ENCODE results near the gene WHRN. TPM values are rescaled to one million over a fixed set of nuclear protein-coding genes. Genes with fewer than 3 reads are reported as not detected.

Gene WHRN
- total RNA-seq, 1 experiment from 2014 or later: 19.8 TPM

DNA sequence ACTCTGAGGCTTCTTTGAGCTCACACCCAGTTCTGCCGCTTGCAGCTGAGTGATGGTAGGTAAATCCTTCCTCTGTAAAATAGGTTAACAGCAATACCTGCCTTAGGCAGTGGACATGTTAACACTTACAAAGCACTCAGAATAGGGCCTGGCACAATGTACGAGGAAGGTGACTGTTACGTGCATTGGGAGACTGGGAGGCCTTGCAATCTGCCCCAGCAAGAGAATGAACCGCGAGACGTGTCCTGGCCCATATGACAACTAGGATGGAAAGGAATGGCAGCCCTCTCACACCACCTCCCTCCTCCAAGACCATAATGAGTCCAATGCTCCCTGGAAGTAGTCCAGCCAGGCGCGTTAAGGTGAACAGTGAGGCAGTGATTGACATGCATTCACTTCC is 94.4 kb downstream of the WHRN start:
- no peaks in the 10 kb centered on the region for H3K36me3 ChIP-seq (ENCODE audit: low read depth)
- H3K9me3 ChIP-seq (ENCODE audit: insufficient read depth, low read depth): no peaks in the 10 kb centered on the region
- H3K79me2 ChIP-seq (ENCODE audit: low read depth): no peaks in the 10 kb centered on the region
- no peak overlapping the region for H2AFZ ChIP-seq
- H3K27me3 ChIP-seq (ENCODE audit: insufficient read depth, low read depth): no peaks in the 10 kb centered on the region
- no peak overlapping the region for H3K27ac ChIP-seq
- ChIA-PET CTCF (no interaction called here), POLR2A (ENCODE audit: unreplicated experiment) (no interaction called here)
- H3K9me2 ChIP-seq (ENCODE audit: insufficient read depth): no peaks in the 10 kb centered on the region
- no peak overlapping the region for H3K4me3 ChIP-seq
- no peaks in the 10 kb centered on the region for H4K20me1 ChIP-seq (ENCODE audit: insufficient read depth)
- no peak overlapping the region for H3K4me2 ChIP-seq
- DNase-seq: no peak
- no TSS peak for BruUV-seq (replicated peaks)
- TF ChIP-seq CTCF (conservative IDR thresholded peaks at IDR 0.05): no peak
- TF ChIP-seq EZH2 (IDR thresholded peaks at IDR 0.05; ENCODE audit: low read depth): no peak
- no peaks in the 10 kb centered on the region for H3K4me1 ChIP-seq (replicated peaks; ENCODE audit: insufficient read depth)
- no peaks in the 10 kb centered on the region for H3F3A ChIP-seq (ENCODE audit: insufficient read depth, low read depth)
- intact Hi-C loops (cut with micrococcal nuclease; ENCODE audit: unreplicated experiment): no loop called here

DNA sequence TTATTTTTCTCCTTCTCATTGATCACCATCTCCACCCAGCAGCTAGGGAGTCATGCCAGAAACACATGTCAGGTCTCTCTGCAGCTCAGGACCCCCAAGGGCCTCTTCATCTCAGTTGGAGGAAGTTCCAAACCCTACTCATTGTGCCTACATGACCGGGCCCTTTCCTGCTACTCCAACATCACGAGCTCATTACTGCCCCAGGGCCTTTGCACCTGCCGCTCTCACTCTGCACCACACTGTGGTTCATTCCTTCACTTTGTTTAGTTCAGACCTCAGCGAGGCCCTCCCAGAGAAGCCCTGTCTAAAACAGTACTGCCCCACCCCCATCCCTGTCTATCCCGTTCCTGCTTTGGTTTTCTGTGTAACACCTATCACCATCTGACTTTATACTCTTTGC is 95.4 kb downstream of the WHRN start:
- H3K27ac ChIP-seq: no peak overlapping the region
- H3K9me2 ChIP-seq (ENCODE audit: insufficient read depth): no peaks in the 10 kb centered on the region
- no peak overlapping the region for H2AFZ ChIP-seq
- no peaks in the 10 kb centered on the region for H3K27me3 ChIP-seq (ENCODE audit: insufficient read depth, low read depth)
- POLR2A ChIA-PET (ENCODE audit: unreplicated experiment): no interaction called here
- no peak for DNase-seq
- TF ChIP-seq CTCF (conservative IDR thresholded peaks at IDR 0.05): no peak
- TF ChIP-seq EZH2 (IDR thresholded peaks at IDR 0.05; ENCODE audit: low read depth): no peak
- H3K9me3 ChIP-seq (ENCODE audit: insufficient read depth, low read depth): no peaks in the 10 kb centered on the region
- intact Hi-C loops (cut with micrococcal nuclease; ENCODE audit: unreplicated experiment): loop anchor here (5.0 to 10.0 kb wide), 2 partner anchors 77 to 1115 kb away; no protein-coding TSS in a partner anchor
- H3K4me3 ChIP-seq: no peak overlapping the region
- no peaks in the 10 kb centered on the region for H3K36me3 ChIP-seq (ENCODE audit: low read depth)
- BruUV-seq (replicated peaks): no TSS peak
- CTCF ChIA-PET: interaction anchor here (0.7 kb wide), 1 partner anchor 271 kb away, joined by 3 read pairs; no protein-coding TSS in a partner anchor
- no peaks in the 10 kb centered on the region for H3K79me2 ChIP-seq (ENCODE audit: low read depth)
- H4K20me1 ChIP-seq (ENCODE audit: insufficient read depth): no peaks in the 10 kb centered on the region
- no peaks in the 10 kb centered on the region for H3K4me1 ChIP-seq (replicated peaks; ENCODE audit: insufficient read depth)
- H3K4me2 ChIP-seq: no peak overlapping the region
- H3F3A ChIP-seq (ENCODE audit: insufficient read depth, low read depth): no peaks in the 10 kb centered on the region

- H3F3A ChIP-seq (ENCODE audit: insufficient read depth, low read depth): no peaks in the 10 kb centered on the region
- H3K4me3 ChIP-seq: no peak overlapping the region
- no peaks in the 10 kb centered on the region for H4K20me1 ChIP-seq (ENCODE audit: insufficient read depth)
- no peaks in the 10 kb centered on the region for H3K4me1 ChIP-seq (replicated peaks; ENCODE audit: insufficient read depth)
- TF ChIP-seq CTCF (conservative IDR thresholded peaks at IDR 0.05): no peak
- TF ChIP-seq EZH2 (IDR thresholded peaks at IDR 0.05; ENCODE audit: low read depth): no peak
- BruUV-seq (replicated peaks): no TSS peak
- H3K27me3 ChIP-seq (ENCODE audit: insufficient read depth, low read depth): no peaks in the 10 kb centered on the region
- H3K9me2 ChIP-seq (ENCODE audit: insufficient read depth): no peaks in the 10 kb centered on the region
- DNase-seq: no peak
- intact Hi-C loops (cut with micrococcal nuclease; ENCODE audit: unreplicated experiment): loop anchor here (5.0 to 10.0 kb wide), 2 partner anchors 78 to 1116 kb away; no protein-coding TSS in a partner anchor
- H3K27ac ChIP-seq: no peak overlapping the region
- H3K9me3 ChIP-seq (ENCODE audit: insufficient read depth, low read depth): no peaks in the 10 kb centered on the region
- ChIA-PET POLR2A (ENCODE audit: unreplicated experiment) (no interaction called here), CTCF (no interaction called here)
- no peaks in the 10 kb centered on the region for H3K79me2 ChIP-seq (ENCODE audit: low read depth)
- H3K36me3 ChIP-seq (ENCODE audit: low read depth): no peaks in the 10 kb centered on the region
- H2AFZ ChIP-seq: no peak overlapping the region
- no peak overlapping the region for H3K4me2 ChIP-seq
Observed at GRCh38 chr9:114409103-114409780, 96.0 kb downstream of the WHRN start.

All from PC-9 (cell line).